LoVo (cell line): Measurements from ENCODE around the gene ADAMTS12.
"Not testable (repeated sequence)": the region's sequence is repeated elsewhere in the genome, so short reads cannot be mapped to it uniquely, and the experiment has no call there.

ENCODE experiments used
- DNase-seq: peaks from one replicate; pipeline ENCODE4 v3.0.0-alpha.2; 2016; ENCODE audit warnings: low spot score

ADAMTS12 gene

GRCh38 chr5:33524476-33524875, 367.3 kb downstream of the ADAMTS12 start:
- no peak for DNase-seq

GRCh38 chr5:33523208-33523771, 368.5 kb downstream of the ADAMTS12 start:
- DNase-seq: no peak

DNA sequence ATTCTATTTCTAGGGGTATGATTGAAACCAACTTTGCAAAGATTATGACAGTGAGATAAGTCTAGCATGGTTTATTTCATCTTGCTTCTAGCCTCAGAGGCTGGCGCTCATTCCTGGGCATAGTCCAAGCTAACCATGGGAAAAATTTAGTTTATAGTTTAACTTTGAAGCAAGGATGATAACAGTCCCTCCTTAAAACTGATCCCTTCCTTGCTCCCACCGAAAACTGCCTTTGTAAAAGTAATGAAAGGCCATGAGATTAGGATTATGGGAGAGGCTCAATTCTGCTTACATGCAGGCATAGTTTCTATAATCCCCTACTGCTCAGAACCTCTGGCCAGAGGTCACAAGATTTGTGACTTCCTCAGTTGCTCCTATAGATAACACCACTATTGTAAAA, 375.4 kb downstream of the ADAMTS12 start:
- DNase-seq: no peak

GRCh38 chr5:33515366-33515765, 376.4 kb downstream of the ADAMTS12 start:
- not testable (repeated sequence) for DNase-seq

GRCh38 chr5:33513462-33514185, 378.2 kb downstream of the ADAMTS12 start:
- no peak for DNase-seq

- no peak for DNase-seq
These were observed 382.8 kb downstream of the ADAMTS12 start for GRCh38 chr5:33509036-33509435.

GRCh38 chr5:33507426-33507825, 384.4 kb downstream of the ADAMTS12 start:
- no peak for DNase-seq

DNA sequence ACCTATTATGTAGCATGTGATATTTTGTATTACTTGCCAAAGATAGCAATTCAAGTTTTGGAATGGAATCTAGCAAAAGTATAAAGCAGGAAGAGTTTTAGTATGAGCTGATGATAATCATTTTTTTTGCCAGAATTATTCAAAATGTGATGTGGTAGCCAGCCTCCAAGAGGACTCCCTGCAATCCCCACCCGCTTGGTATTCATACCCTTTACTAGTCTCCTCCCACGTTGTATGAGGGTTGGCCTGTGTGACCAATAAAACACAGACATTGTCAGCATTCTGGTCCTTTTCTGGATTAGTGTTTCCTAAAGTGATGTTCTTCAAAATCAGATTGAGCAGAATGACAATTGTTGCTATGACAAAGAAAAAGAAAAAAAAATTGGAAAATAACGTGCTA, 387.2 kb downstream of the ADAMTS12 start:
- no peak for DNase-seq

- no peak for DNase-seq
These were observed 389.9 kb downstream of the ADAMTS12 start for GRCh38 chr5:33501899-33502298.

DNA sequence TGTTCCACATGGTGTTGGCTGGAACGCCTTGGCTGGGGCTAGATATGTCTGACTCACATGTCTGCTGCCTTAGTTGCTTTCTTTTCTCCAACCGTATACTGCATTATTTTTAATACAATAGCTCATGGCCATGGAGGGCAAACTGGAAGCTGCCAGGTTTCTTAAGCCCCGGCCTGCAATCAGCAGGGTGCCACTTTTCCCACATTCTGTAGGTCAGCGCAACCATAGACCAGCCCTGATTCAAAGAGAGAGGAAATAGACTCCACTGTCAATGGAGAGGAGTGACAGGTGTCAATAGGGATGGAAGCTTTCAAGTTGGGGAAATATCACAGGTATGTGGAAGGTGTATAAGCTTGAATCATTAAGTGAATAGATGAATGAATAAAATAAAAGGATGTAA, 390.5 kb downstream of the ADAMTS12 start:
- DNase-seq: no peak

DNA sequence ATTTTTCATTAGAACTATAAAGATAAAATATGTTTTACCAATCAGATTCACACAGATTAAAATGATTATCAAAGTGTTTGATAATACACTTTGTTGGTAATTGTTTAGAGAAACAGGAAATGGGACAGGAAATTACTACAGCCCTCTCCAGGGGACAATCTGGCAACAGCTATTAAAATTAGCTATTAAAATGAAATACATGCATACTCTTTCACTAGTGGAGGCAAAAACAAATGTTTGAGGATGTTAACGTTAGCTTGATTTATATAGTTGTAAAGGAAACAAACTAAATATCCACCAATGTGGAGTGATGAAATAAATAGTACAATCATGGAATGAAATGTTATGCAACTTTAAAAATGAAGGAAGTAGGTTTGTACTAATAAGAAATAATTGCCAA, 397.3 kb downstream of the ADAMTS12 start:
- no peak for DNase-seq

DNA sequence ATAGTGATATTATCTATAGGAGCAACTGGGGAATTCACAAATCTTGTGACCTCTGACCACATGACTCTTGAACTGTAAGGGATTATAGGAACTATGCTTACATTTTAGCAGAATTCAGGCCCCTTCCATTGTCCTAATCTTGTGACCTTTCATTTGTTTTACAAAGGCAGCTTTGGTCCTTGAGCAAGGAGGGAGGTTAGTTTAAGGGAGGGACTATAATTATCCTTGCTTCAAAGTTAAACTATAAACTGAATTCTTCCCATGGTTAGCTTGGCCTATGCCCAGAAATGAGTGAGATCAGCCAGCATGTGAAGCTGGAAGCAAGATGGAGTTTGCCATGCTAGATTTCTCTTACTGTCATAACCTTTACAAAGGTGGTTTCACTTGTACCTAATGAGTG, 399.8 kb downstream of the ADAMTS12 start:
- no peak for DNase-seq

GRCh38 chr5:33490071-33490665, 401.6 kb downstream of the ADAMTS12 start:
- DNase-seq: no peak

GRCh38 chr5:33489481-33490067, 402.2 kb downstream of the ADAMTS12 start:
- DNase-seq: no peak

DNA sequence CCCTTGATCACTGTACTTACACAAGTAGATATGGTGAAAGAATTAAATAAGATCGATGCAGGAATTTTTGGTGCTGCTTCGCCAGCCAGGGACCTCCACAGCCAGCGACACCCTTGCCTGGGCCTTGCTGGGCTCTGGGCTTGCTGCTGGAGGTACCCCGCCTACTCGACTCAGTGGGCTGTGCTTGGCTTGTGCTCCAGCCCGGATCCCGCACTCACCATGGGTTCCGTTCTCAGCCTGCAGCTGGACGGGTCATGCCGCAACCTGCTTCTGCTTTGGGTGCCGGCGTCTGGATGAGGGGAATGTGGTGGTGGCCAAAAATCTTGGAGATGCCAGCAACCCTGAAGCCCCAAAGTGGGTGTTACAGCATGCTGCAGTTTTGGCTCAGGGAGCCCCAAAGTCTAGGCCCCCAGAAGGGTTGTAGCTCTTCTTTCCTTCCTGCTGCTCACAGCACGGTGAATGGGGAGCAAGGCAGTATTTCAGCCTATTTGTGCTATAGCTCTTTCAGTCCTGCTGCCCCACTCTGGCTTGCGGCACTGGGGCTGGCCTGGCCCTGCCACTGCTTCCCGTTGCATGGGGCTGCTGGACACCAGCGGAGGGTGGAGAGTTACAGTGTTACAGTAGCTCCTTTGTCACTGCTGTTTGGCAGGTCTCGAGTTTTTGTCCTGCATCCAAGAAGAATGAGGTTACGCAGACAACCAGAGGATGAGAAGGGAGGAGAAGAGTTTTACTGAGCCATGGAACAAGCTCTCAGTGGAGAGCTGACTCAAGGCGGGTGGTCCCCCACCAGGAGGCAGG, 403.0 kb downstream of the ADAMTS12 start:
- no peak for DNase-seq

- DNase-seq: no peak
These were observed 404.6 kb downstream of the ADAMTS12 start for GRCh38 chr5:33487236-33487635.

DNA sequence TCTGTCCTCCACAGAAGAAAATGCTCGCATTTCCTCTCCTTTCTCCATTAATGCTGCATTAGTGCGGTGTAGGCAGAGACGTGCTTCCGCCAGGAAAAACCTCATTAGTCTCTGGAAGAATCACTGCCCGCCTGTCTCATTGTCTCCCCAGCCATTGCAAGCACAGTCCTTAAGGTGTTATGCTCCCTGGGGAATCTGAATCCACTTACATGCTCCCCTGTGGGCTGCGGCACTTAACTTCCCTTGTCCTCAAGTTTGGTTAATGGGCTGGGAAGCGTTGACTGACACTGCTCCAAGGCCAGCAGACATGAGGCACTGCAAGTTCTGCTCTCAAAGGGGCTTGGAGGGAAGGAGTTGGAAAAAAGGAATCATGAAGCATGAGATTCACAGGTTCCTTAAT, 409.5 kb downstream of the ADAMTS12 start:
- DNase-seq: no peak

DNA sequence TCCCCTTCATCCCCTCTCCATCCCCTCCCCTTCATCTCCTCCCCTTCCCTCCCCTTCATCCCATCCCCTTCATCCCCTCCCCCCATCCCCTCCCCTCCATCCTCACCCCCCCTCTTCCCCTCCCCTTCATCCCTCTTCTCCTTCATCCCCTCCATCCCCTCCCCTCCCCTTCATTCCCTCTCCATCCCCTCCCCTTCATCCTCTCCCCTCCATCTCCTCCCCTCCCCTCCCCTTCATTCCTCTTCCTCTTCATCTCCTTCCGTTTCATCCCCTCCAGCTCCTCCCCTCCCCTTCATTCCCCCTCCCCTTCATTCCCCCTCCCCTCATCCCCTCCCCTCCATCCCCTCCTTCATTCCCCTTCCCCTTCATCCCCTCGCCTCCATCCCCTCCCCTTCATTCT, 410.9 kb downstream of the ADAMTS12 start:
- DNase-seq: no peak

DNA sequence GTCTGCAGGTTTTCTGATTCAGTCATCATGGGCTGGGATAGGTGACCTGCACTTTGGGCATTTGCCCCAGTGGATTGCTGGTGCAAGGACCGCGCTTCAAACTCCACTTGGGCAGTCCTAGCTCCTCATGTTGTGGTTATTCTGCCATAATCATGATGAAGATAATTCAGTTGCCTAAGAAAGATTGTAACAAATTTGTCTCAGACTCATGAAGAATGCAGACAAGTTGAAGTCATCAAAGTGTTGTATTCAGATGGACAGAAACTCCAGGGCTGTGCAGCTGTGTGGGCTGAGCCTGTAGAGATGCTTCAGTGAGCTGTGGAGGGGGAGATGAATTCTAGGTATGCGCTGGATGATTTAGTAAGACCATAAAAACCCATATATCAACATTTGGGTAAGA, 412.5 kb downstream of the ADAMTS12 start:
- DNase-seq: no peak

- DNase-seq: no peak
These were observed 414.0 kb downstream of the ADAMTS12 start for GRCh38 chr5:33477816-33478215.

DNA sequence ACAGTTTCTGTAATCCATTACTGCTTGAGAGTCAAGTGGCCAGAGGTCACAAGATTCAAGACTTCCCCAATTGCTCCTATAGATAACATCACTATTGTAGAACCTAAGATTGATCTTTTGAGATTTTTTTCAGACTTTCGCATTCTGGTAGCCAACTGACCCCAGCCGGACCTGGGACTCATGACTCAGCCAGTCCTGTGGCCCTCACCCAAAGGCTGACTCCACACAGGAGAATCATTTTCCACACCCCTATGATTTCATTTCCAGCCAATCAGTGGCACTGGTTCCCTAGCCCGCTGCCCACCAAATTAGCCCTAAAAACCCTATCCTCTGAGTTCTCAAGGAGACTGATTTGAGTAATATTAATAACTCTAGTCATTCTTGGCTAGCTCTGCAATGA, 414.8 kb downstream of the ADAMTS12 start:
- DNase-seq: no peak

- DNase-seq: no peak
These were observed 416.1 kb downstream of the ADAMTS12 start for GRCh38 chr5:33475706-33476105.
